ENCODE results near the gene PDE4A. TPM values are rescaled to one million over a fixed set of nuclear protein-coding genes. Genes with fewer than 3 reads are reported as not detected.

PDE4A gene
- total RNA-seq, 2 donors from 2014 or later, result 24.9 to 25.5 TPM

- Histone ChIP-seq H3K4me3 (no peak overlapping the region), H3K36me3 (no peaks in the 10 kb centered on the region), H3K27me3 (replicated peaks; ENCODE audit: insufficient read depth) (peaks cover 5% of the 10 kb centered on the region), H3K9me3 (no peaks in the 10 kb centered on the region), H3K27ac (no peak overlapping the region), H3K4me1 (ENCODE audit: control insufficient read depth in 1 of 2, low read depth in 2 of 2) (peaks cover 5 to 20% of the 10 kb centered on the region in 2 donors)
- DNase-seq (ENCODE audit: low spot score) (no peak), ATAC-seq (ENCODE audit: insufficient number of reproducible peaks, low FRiP score, low read depth) (no peak)
- TF ChIP-seq, protein P1, sequence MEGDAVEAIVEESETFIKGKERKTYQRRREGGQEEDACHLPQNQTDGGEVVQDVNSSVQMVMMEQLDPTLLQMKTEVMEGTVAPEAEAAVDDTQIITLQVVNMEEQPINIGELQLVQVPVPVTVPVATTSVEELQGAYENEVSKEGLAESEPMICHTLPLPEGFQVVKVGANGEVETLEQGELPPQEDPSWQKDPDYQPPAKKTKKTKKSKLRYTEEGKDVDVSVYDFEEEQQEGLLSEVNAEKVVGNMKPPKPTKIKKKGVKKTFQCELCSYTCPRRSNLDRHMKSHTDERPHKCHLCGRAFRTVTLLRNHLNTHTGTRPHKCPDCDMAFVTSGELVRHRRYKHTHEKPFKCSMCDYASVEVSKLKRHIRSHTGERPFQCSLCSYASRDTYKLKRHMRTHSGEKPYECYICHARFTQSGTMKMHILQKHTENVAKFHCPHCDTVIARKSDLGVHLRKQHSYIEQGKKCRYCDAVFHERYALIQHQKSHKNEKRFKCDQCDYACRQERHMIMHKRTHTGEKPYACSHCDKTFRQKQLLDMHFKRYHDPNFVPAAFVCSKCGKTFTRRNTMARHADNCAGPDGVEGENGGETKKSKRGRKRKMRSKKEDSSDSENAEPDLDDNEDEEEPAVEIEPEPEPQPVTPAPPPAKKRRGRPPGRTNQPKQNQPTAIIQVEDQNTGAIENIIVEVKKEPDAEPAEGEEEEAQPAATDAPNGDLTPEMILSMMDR (IDR thresholded peaks at IDR 0.05), result no peak
These were observed 94.1 kb downstream of the PDE4A start for GRCh38 chr19:10514211-10515145.

GRCh38 chr19:10516064-10516385 is 95.7 kb downstream of the PDE4A start:
- Histone ChIP-seq H3K27me3 (replicated peaks; ENCODE audit: insufficient read depth) (peaks cover 5% of the 10 kb centered on the region), H3K9me3 (no peaks in the 10 kb centered on the region), H3K4me1 (ENCODE audit: control insufficient read depth in 1 of 2, low read depth in 2 of 2) (peaks cover 5 to 20% of the 10 kb centered on the region in 2 donors), H3K4me3 (no peak overlapping the region), H3K27ac (no peak overlapping the region), H3K36me3 (no peaks in the 10 kb centered on the region)
- DNase-seq (ENCODE audit: low spot score) (no peak), ATAC-seq (ENCODE audit: insufficient number of reproducible peaks, low FRiP score, low read depth) (no peak)
- TF ChIP-seq, protein P1 (IDR thresholded peaks at IDR 0.05), result no peak

DNA sequence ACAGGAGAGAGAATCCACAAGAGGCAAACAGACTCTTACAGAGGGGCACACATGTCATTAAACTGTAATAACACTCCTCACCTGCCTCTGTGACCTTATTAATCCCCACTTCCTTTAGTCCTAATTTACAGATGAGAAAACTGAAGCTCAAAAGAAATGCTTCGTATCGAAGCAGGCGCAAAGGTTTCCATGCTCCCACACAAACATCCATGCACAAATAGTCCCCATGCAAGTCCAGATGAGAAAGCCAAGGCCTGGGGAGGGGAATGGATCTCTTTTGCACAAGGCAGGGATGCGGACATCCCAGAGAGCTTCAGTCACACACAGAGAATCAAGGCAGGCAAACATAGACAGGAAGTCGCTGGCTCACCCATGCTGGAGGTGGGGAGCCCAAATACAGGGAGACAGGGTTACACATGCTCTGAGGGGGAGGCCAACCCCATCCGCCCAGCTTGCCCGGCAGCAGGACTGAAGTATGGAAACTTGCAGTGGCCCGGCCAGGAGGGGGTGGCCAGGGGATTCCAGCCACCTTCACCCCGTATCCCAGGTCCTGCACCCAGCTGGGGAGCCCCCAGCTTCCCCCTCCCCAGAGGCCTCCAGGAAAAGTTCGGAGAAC is 96.4 kb downstream of the PDE4A start:
- Histone ChIP-seq H3K9me3 (no peaks in the 10 kb centered on the region), H3K4me1 (ENCODE audit: control insufficient read depth in 1 of 2, low read depth in 2 of 2) (peaks cover 5 to 20% of the 10 kb centered on the region in 2 donors), H3K27ac (no peak overlapping the region), H3K36me3 (no peaks in the 10 kb centered on the region), H3K4me3 (peak overlapping the region; percentile 69), H3K27me3 (replicated peaks; ENCODE audit: insufficient read depth) (peaks cover 5% of the 10 kb centered on the region)
- DNase-seq (ENCODE audit: low spot score), result no peak
- ATAC-seq (ENCODE audit: insufficient number of reproducible peaks, low FRiP score, low read depth), result no peak
- TF ChIP-seq, protein P1 (IDR thresholded peaks at IDR 0.05), result no peak

GRCh38 chr19:10517361-10517759 is 97.0 kb downstream of the PDE4A start, which contains the start of gene S1PR5:
S1PR5 (minus strand) TSS chr19:10517447; CDS start chr19:10515011, 2,436 bp downstream.
- TF ChIP-seq, protein P1 (IDR thresholded peaks at IDR 0.05), result no peak
- DNase-seq (ENCODE audit: low spot score) (no peak), ATAC-seq (ENCODE audit: insufficient number of reproducible peaks, low FRiP score, low read depth) (no peak)
- Histone ChIP-seq H3K36me3 (no peaks in the 10 kb centered on the region), H3K27me3 (replicated peaks; ENCODE audit: insufficient read depth) (peaks cover 5% of the 10 kb centered on the region), H3K27ac (no peak within 1 kb of the TSS), H3K9me3 (no peaks in the 10 kb centered on the region), H3K4me1 (ENCODE audit: control insufficient read depth in 1 of 2, low read depth in 2 of 2) (peaks cover 5 to 20% of the 10 kb centered on the region in 2 donors), H3K4me3 (peak within 1 kb of the TSS; percentile 69)

DNA sequence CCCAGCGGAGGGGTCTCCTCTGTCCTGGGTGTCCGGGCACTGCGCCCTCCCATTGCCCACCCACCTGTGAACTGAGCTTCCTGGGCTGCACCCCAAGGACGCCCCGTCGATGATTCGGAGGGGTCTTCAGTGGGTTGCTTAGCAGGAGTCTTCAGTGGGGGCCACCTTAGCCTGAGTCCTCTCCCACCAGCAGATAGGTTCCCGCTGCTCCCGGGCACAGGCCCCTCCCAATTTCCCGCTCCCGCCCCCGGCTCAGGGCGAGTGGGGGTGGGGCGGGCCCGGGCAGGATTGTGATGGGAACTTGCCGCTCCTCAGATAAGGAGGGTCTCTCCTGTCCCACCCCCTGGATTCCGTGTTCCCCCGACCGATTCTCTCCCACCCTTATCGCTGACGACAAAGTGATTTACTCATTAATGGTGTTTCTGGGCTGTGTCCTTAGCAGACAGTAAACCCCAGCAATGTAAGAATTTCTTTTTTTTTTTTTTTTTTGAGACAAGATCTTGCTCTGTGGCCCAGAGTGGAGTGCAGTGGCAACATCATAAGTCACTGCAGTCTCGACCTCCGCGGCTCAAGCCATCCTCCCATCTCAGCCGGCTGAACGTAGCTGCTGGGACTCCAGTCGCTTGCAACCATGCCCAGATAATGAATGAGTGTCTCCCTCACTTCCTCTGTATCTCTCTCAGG is 97.6 kb downstream of the PDE4A start:
- DNase-seq (ENCODE audit: low spot score) (no peak), ATAC-seq (ENCODE audit: insufficient number of reproducible peaks, low FRiP score, low read depth) (no peak)
- TF ChIP-seq, protein P1 (IDR thresholded peaks at IDR 0.05), result no peak
- Histone ChIP-seq H3K9me3 (no peaks in the 10 kb centered on the region), H3K4me1 (ENCODE audit: control insufficient read depth in 1 of 2, low read depth in 2 of 2) (peaks cover 5 to 20% of the 10 kb centered on the region in 2 donors), H3K36me3 (no peaks in the 10 kb centered on the region), H3K4me3 (peak overlapping the region; percentile 69), H3K27me3 (replicated peaks; ENCODE audit: insufficient read depth) (peaks cover 5% of the 10 kb centered on the region), H3K27ac (no peak overlapping the region)

Data from thoracic aorta (tissue), 2 donors.